Measurements from ENCODE around the gene ZKSCAN8. TPM values are rescaled to one million over a fixed set of nuclear protein-coding genes. Genes with fewer than 3 reads are reported as not detected.

Gene ZKSCAN8
- polyA plus RNA-seq, 1 of the 3 experiments (the other 2 are of a cell fraction), result 4.3 TPM

DNA sequence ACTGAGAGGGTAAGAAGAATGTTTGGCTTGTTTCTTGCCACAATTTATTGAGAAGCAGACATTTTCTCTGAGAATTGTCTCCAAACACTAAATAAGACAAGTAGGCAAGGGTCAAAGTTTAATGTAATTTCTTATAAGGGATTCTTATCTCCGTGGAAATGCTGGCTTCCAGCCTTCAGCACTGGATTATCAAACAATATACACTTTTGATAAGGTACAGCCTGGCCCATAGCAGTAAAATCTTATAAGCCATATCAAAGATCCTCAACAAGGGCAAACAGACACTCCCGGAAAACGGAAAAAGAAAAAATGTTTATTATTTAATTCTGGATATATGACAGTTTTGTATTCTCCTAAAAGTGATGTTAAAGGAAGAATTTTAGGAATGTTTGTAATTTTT lies 64.8 kb downstream of the ZKSCAN8 start:
- Histone ChIP-seq H3F3A (replicated peaks; ENCODE audit: insufficient read depth) (no peaks in the 10 kb centered on the region), H3K4me2 (no peak overlapping the region), H3K9me3 (no peaks in the 10 kb centered on the region), H3K79me2 (ENCODE audit: insufficient read depth) (no peaks in the 10 kb centered on the region), H3K4me1 (ENCODE audit: control insufficient read depth in 1 of 2, insufficient read depth in 2 of 2, low read depth in 1 of 2, low read length in 1 of 2) (peaks cover 0 to 12% of the 10 kb centered on the region in 2 experiments; a peak in 2 of 4 replicates), H3K9ac (no peak overlapping the region), H3K27me3 (ENCODE audit: insufficient read depth) (peaks cover 49% of the 10 kb centered on the region; the same call in 1 of the 2 replicates), H3K27ac (ENCODE audit: low read depth in 2 of 2, low read length in 1 of 2) (no peak overlapping the region), H3K4me3 (ENCODE audit: low read depth in 2 of 2, low read length in 1 of 2) (no peak overlapping the region), H3K36me3 (replicated peaks in 1 of 2; ENCODE audit: control insufficient read depth in 1 of 2, insufficient read depth in 2 of 2, low read length in 1 of 2) (no peaks in the 10 kb centered on the region), H2AFZ (ENCODE audit: low read depth) (no peak overlapping the region), H3K9me2 (no peaks in the 10 kb centered on the region), H4K20me1 (ENCODE audit: insufficient read depth) (no peaks in the 10 kb centered on the region)
- WGBS (ENCODE audit: low lambda C conversion rate), result 35% methylated on average over 3 of the region's 3 CpGs
- ChIA-PET CTCF (no interaction called here), POLR2A (interaction anchor here (0.7 kb wide), 1 partner anchor 12 kb away, joined by 3 read pairs; no protein-coding TSS in a partner anchor)
- TF ChIP-seq SIN3A (IDR thresholded peaks at IDR 0.05; ENCODE audit: borderline replicate concordance, low read depth, low read length) (no peak), FOSL2 (IDR thresholded peaks at IDR 0.05; ENCODE audit: borderline replicate concordance, low read depth) (no peak), MXI1 (IDR thresholded peaks at IDR 0.05; ENCODE audit: low read depth, low read length) (no peak), MEF2A (IDR thresholded peaks at IDR 0.05; ENCODE audit: borderline replicate concordance, low read depth) (no peak), TCF12 (IDR thresholded peaks at IDR 0.05) (no peak), POLR2AphosphoS5 (IDR thresholded peaks at IDR 0.05; ENCODE audit: low read depth, low read length) (no peak), RCOR1 (IDR thresholded peaks at IDR 0.05; ENCODE audit: low read length) (no peak), NFIC (IDR thresholded peaks at IDR 0.05; ENCODE audit: borderline replicate concordance) (no peak)
- TF ChIP-seq, protein P1, sequence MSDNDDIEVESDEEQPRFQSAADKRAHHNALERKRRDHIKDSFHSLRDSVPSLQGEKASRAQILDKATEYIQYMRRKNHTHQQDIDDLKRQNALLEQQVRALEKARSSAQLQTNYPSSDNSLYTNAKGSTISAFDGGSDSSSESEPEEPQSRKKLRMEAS (IDR thresholded peaks at IDR 0.05; ENCODE audit: low read depth), result no peak
- DNase-seq, result no peak

DNA sequence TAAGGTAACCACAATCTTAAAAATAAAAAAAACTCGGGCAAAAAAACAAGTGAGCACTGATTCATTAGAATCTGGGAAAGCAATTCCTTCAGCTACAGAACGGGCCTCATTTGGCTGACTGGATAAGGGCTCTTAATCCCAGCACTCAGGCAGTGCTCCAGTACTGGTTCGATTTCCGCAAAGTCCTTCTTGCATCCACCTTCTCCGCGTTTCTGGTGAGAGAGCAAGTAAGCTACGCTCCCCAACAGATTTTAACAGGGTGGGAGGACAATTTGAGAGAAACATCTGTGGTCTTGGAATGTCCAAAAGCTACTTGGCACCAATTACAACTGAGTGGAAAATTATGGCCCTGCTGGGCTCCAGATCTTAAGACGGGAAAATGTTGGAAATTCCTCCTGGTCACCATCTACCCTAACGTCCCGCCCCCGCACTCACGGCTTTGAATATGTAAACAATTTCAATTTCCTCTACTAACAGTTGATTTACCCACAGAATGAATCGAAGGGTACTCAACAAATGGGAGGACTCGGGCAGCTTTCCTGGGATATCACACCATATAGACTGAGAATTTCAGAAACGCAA lies 65.3 kb downstream of the ZKSCAN8 start:
- no peaks in the 10 kb centered on the region for H3F3A ChIP-seq (replicated peaks; ENCODE audit: insufficient read depth)
- H3K9me3 ChIP-seq, result no peaks in the 10 kb centered on the region
- no peaks in the 10 kb centered on the region for H3K36me3 ChIP-seq (replicated peaks in 1 of 2; ENCODE audit: control insufficient read depth in 1 of 2, insufficient read depth in 2 of 2, low read length in 1 of 2)
- ChIA-PET CTCF (no interaction called here), POLR2A (interaction anchor here (0.7 kb wide), 2 partner anchors 12 to 44 kb away, joined by 3 read pairs; no protein-coding TSS in a partner anchor)
- peak overlapping the region; percentile 86; the same call in 1 of the 2 replicates for H2AFZ ChIP-seq (ENCODE audit: low read depth)
- WGBS (ENCODE audit: low lambda C conversion rate), result 16% methylated on average over 15 of the region's 15 CpGs
- H3K79me2 ChIP-seq (ENCODE audit: insufficient read depth), result no peaks in the 10 kb centered on the region
- peaks cover 52% of the 10 kb centered on the region; the same call in 1 of the 2 replicates for H3K27me3 ChIP-seq (ENCODE audit: insufficient read depth)
- H3K4me3 ChIP-seq (ENCODE audit: low read depth in 2 of 2, low read length in 1 of 2), result peak overlapping the region; percentile 42 to 57
- H3K4me1 ChIP-seq (ENCODE audit: control insufficient read depth in 1 of 2, insufficient read depth in 2 of 2, low read depth in 1 of 2, low read length in 1 of 2), result peaks cover 0 to 12% of the 10 kb centered on the region in 2 experiments; a peak in 2 of 4 replicates
- no peaks in the 10 kb centered on the region for H3K9me2 ChIP-seq
- TF ChIP-seq, protein P2, sequence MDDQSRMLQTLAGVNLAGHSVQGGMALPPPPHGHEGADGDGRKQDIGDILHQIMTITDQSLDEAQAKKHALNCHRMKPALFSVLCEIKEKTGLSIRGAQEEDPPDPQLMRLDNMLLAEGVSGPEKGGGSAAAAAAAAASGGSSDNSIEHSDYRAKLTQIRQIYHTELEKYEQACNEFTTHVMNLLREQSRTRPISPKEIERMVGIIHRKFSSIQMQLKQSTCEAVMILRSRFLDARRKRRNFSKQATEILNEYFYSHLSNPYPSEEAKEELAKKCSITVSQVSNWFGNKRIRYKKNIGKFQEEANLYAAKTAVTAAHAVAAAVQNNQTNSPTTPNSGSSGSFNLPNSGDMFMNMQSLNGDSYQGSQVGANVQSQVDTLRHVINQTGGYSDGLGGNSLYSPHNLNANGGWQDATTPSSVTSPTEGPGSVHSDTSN (IDR thresholded peaks at IDR 0.05), result no peak
- no peak for TF ChIP-seq FOSL2 (IDR thresholded peaks at IDR 0.05; ENCODE audit: borderline replicate concordance, low read depth)
- TF ChIP-seq SMC3 (IDR thresholded peaks at IDR 0.05; ENCODE audit: low read depth, low read length), result no peak
- H4K20me1 ChIP-seq (ENCODE audit: insufficient read depth), result no peaks in the 10 kb centered on the region
- no peak overlapping the region for H3K27ac ChIP-seq (ENCODE audit: low read depth in 2 of 2, low read length in 1 of 2)
- no peak for DNase-seq
- peak overlapping the region; percentile 76 for H3K4me2 ChIP-seq
- H3K9ac ChIP-seq, result no peak overlapping the region

Measured in SK-N-SH (cell line).